C4-2B (cell line): ENCODE measurements around the gene SDK2.

Experiments used
- CTCF ChIP-seq: fragments of 450-650 bp; conservative IDR thresholded peaks from 2 replicates; pipeline ENCODE4 v1.5.1; 2017; ENCODE audit warnings: mild to moderate bottlenecking
- ZFX ChIP-seq: fragments of 450-650 bp; IDR thresholded peaks from 2 replicates; pipeline ENCODE4 v1.6.1; 2017

- TF ChIP-seq CTCF = no peak
- no peak for TF ChIP-seq ZFX
Measured at GRCh38 chr17:73516431-73516830, 127.8 kb downstream of the SDK2 start.
